HG03432 (cell line): Measurements from ENCODE around the gene TSBP1.
"Not testable (repeated sequence)": the region's sequence is repeated elsewhere in the genome, so short reads cannot be mapped to it uniquely, and the experiment has no call there.

Experiments
- ATAC-seq: cut with Tn5 transposase; IDR thresholded peaks from one replicate; pipeline ENCODE4 v1.9.1; 2021; ENCODE audit warnings: mild to moderate bottlenecking, moderate library complexity; ENCODE audit not compliant: unreplicated experiment

TSBP1 gene

DNA sequence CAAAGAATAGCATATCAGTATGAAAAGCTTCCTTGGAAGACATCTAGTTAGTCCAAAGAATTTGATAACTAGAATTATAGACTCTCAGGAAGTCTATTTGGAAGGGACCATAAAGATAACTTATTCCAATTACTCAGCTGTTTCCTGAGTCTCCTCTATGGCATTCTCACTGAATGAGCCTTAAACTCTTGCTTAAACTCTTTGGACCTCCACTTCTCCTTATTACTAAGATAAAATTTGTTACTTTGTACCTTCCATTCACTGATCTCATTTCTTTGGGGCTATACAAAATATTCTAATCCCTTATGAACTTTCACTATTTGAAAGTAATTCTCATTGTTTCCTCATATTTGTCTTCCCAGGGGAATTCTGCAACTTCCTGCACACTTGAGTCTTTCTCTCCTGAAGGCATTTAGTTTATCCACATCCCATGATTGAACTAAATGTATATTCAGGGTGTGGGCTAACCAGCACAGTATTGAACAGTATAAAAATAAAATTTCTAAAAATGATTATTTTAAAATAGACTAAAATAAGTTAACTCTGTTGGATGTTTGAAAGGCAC, 80.7 kb downstream of the TSBP1 start:
- ATAC-seq: no peak

DNA sequence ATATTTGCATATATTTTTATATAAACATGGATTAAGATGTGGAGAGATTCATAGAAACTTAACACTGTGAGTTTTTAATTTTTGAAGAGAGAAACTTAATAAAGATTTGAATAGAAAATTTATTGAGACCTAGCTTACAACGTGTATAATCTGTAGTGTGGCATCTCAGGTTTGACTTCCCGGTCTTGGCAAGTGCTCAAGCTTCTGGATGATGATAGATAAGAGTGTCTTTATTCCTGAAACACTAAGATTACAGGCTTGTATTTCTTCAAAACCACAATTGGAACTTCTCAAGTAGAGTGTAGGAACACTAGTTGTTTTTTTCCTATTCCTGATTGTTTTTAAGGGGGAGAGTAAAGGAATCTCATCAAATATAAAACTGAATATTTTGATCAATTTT, 83.3 kb downstream of the TSBP1 start:
- ATAC-seq: no peak

DNA sequence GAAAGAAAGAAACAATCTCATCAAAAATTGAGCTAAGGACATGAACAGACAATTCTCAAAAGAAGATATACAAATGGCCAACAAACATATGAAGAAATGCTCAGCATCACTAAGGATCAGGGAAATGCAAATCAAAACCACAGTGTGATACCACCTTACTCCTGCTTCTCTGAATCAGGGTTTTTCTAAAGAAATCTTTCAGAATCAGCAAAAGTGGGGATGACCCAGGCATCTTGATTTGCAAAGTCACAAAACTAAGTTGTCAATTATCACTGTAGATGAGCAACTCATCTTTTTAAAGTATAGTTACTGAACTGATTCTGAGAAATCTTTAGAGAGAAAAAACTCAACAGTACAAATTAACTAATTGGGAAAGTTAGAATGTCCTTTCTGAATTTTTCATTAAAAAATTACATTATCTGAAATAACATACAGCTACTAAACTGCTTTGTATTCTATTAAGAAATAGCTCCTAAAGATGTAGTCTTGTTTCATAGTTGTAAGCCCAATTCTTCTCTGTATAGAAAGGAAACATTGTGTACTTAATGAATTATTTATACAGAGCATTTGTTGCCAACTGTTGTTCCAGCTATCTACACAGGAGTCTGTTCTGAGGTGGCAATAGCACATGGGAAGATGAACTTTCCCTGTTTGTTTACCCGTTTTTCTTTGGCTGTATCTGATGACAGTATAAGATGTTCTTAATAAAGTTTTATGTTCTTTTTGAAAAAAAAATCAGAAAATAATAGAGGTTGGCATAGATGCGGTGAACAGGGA, 97.7 kb downstream of the TSBP1 start:
- ATAC-seq: not testable (repeated sequence)

DNA sequence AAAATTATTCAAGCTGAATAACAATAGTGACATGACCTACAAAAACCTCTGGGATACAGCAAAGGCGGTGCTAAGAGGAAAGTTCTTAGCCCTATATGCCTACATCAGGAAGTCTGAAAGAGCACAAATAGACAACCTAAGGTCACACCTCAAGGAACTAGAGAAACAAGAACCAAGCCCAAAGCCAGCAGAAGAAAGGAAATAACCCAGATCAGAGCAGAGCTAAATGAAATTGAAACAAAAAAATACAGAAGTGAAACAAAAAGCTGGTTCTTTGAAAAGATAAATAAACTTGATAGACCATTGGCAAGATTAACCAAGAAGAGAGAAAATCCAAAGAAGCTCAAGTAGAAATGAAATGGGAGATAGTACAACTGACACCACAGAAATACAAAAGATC, 100.3 kb downstream of the TSBP1 start:
- ATAC-seq: no peak

DNA sequence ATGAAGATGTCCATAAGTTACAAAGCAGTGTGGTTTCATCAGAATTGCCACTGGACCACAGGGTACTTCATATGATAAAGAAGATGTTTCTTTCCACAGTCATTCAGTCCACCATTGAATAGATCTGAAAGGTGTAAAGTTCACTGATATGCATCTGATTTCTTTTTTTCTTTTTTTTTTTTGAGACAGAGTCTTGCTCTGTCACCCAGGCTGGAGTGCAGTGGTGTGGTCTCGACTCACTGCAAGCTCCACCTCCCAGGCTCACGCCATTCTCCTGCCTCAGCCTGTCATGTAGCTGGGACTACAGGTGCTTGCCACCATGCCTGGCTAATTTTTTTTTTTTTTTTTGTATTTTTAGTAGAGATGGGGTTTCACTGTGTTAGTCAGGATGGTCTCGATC, 103.2 kb downstream of the TSBP1 start:
- not testable (repeated sequence) for ATAC-seq

DNA sequence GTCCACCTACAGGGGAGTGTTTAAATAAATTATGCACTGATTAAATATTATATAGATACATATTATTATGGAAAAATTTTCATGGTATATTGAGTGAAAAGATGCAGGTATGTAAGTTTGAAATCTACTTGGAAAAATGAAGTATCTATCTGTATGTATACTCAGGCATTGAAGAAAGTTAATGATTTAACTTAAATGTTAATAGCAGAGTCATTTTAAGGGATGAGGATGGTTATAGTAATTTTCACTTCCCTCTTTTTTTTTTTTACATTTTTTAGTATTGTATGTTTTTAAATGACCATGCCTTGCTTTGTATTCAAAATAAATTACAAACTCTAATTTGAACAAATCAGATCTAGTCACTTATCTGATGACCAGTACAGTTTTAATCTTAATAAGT, 104.7 kb downstream of the TSBP1 start:
- ATAC-seq: no peak

DNA sequence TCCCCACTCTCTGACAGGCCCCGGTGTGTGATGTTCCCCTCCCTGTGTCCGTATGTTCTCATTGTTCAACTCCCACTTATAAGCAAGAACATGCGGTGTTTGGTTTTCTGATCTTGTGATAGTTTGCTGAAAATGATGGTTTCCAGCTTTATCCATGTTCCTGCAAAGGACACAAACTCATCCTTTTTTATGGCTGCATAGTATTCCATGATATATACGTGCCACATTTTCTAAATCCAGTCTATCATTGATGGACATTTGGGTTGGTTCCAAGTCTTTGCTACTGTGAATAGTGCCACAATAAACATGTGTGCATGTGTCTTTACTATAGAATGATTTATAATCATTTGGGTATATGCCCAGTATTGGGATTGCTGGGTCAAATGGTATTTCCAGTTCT, 114.4 kb downstream of the TSBP1 start:
- not testable (repeated sequence) for ATAC-seq

DNA sequence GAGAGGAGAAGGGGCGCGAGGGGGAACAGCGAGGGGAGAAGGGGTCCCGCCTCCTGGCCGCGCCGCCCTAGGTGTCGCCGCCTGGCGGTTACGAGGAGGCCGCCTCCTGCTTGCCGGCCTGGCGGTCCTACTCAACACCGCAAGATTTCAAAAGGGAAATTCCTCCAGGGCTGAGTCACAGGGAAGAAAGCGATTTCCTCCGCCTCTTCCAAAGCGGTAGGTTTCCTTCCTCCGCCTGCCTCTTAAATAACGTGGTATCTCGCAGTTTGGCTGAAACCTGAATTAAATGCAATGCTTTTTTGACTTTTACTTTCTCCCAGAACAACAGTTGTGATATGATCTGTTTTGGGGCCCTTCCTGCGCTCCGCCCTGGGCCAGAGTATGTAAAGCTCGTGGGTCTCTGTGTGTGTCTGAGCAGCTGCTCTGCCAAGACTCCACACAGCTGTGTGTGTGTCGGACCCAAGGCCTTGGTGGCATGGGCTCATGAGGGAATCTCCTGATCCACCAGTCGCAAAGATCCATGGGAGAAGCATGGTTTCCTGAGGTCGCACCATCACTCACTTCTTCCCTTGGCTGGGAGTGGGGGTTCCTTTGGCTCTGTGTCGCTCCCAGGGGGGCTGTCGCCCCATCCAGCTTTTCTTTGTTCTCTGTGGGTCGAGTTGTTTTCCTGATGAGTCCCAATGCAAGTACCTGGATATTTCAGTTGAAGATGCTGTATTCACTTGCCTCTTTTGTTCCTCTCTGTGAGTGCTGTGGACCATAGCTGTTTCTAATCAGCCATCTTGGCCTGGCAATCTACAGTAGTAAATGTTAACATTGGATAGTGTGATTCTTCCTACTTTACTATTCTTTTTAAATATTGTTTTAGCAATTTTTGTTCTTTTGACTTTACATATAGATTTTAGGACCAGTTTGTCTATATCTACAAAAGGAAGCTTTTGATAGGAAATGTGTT, 116.2 kb downstream of the TSBP1 start:
- no peak for ATAC-seq

DNA sequence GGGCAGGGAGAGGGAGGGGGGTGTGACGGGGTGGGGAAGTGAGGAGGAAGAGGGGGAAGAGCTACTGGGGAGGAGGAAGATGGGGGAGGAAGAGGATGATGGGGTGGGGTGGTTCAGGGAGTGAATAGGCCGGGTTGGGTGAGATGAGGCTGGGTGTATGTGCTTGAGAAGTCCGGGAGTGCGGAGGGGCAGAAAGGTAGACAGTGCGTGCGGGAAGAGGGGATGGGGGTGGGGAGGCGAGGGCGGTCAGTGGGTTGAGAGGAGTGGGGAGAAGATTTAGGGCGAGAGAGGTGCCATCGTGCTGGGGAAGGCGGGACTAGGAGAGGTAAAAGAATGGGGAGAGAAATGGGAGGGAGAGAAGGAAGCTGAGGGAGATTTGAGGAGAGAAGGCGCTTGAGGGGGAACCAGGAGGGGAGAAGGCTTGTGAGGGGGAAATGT, 116.9 kb downstream of the TSBP1 start:
- no peak for ATAC-seq

DNA sequence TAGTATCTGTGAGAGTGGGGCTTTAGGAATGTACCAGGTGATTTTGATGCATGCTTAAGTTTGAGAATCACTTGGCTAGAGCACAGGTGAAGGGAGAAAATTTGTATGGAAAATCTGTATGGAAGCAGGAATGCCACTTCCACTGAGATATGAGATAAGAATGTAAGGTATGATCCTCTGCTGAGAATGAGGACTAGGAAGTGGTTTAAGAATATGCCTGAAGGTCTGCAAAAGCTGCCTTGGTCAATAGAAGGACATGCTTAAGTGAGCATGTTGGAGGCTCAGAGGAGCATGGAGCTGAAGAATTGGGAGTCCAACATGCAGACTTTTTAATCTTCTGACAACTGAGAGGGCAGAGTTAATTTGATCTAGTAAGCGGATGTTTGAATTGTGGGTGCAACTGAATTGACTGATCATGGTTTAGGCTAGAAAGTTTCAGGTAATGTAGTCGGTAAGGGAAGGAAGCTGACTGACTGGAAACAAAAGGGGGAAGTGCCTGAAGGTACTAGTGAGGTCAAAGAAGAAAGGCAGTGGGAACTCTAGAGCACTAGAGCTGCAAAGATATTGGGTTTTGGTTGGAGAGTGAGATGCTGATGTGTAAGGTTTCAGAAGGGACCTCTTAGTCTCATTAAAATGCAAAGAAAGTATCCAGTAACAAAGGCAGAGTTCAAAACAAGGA, 119.2 kb downstream of the TSBP1 start:
- ATAC-seq: no peak

DNA sequence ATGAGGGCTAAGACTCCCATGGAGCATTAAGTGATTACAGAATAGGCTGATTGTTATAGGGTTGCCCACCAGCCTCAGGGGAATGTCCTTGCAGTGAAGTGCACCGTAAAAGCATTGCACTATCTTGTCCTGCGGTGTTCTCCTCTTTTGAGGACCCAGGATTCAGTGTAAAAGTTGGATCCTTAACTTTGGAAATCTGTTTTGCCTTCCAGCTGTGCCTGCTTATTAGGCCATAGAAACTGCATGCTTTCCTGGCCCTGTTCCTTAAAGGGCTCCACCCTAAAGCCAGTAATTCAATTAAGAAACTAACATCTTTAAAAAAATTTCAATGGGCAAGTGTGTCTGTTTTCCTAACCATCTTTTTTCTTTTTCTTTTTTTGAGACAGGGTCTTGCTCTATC, 122.4 kb downstream of the TSBP1 start:
- no peak for ATAC-seq

DNA sequence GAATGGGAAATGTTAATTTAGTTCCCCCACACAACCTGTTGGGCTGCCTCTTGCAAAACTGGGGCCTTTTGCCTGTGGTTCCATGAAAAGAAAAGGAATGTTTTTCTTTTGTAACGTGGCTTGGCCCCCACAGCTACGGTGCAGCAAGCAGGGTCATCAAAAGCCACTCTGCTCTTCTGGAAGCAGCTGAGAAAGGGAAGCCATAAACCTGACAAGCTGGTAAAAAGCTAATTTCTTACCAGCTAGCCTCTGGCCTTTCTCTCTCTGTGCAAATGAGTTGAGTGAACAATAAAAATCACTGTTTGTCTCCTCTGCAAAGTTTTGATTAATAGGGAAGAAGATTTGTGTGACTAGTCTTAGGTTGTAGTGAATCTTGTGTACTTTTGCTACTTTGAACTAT, 124.3 kb downstream of the TSBP1 start:
- no peak for ATAC-seq

DNA sequence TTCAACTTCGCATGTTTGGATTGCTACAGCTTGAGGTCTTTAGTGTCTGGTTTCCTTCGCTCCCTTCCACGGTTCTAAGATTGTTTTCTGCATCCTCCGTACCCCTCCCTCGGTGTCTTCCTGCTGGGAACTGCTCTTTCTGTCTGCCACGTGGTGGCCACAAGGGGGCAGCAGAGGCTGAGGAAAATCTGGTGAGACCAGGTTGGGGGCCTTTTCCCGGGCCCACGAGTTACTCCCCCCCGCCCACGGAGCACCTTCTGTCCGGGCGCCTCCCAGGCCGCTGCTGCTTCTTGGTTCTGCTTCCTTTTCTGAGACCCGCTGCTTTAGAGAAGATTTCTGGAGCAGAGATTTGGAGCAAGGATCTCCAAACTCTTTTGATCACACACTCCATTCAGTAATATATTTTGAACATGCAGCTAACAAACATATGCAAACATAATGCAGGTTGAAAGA, 126.7 kb downstream of the TSBP1 start:
- no peak for ATAC-seq

DNA sequence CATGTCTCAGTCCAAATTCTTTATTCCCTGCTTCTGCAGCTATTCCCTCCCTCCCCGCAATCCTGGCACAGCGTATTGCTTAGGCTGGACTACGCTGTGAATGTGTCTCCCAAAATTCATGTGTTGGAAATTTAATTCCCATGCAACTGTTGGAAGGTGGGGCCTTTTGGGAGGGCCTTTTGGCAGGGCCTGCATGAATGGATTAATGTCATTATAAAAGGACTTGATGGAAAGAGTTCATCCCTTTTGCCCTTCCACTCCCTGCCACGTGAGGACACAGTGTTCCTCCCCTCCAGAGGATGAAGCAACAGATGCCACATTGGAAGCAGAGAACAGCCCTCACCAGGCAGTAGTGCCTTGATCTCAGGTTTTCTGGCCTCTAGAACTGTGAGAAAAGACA, 127.4 kb downstream of the TSBP1 start:
- no peak for ATAC-seq
